Non-pigmented ciliary epithelial cell (primary cell): Measurements from ENCODE around the gene ACVR1C.
"Not testable (repeated sequence)": the region's sequence is repeated elsewhere in the genome, so short reads cannot be mapped to it uniquely, and the experiment has no call there.

Experiments used
- DNase-seq: peaks from one replicate; pipeline ENCODE4 v3.0.0-alpha.2; 2010; ENCODE audit warnings: low read depth

ACVR1C gene

GRCh38 chr2:157572725-157573124, 55.9 kb downstream of the ACVR1C start:
- no peak for DNase-seq

GRCh38 chr2:157566623-157567022, 62.0 kb downstream of the ACVR1C start:
- not testable (repeated sequence) for DNase-seq

DNA sequence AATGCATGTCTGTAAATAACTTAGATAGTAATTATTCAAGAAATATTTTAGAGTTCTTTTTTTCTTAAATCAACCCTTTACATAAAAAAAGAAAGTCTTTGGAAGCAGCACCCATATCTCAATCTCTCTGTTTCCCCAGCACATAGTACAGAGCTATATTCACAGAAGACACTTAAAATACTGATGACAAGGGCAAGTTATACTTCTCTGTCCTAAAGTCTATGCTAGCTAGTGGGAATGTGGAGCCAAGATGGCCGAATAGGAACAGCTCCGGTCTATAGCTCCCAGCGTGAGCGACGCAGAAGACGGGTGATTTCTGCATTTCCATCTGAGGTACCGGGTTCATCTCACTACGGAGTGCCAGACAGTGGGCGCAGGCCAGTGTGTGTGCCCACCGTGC, 62.6 kb downstream of the ACVR1C start:
- not testable (repeated sequence) for DNase-seq

DNA sequence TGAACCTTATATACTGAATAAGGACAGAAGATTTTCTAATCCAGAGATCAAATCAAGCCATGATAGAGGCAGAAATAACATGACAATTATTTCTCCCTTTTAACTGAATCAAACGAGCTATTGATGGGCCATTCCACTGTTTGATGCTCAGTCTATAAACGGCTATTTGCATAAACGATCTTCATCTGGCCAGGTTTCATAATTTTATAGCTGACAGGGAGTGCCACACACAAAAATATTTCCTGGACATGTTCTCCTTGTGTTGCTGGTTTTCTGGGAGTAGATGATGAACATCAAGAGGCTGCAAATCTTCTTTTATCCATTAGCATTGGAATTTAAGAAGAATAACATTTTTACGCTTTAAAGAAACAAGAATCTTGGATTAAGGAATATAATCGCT, 63.1 kb downstream of the ACVR1C start:
- no peak for DNase-seq

DNA sequence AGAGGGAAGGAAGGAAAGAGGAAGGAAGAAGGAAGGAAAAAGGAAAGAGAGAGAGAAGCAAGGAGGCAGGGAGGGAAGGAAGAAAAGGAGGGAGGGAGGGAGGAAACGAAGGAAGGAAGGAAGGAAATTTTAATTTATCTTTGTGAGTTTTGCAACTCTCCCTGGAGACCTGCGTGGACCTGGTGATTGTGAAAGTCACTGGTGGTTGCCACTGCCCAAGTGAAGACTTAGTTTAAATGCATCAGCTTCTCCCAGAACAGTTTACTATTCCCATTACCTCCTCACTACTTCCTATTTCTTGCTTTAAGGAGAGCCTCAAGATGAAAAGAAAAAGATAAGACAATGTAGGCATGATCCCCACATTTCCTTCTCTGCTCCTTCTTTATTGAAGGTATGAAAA, 68.8 kb downstream of the ACVR1C start:
- DNase-seq = no peak

DNA sequence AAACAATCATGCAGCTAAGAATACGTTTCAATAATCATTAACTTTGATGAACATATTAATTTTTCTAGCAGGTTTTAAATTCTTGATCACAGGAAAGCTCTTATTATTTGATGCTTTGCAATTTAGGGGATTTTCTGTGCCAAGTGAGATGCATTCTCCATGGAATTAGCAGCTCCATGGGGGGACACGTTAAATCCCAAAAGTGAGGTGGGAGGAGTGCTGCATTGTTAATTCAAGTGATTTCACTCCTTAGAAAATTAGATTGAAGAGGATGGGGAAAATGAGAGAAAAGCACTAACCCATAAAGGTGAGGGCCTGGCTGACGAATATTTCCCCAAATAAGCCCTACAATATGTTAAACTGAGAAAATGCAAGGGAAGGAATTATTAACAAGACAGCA, 69.2 kb downstream of the ACVR1C start:
- no peak for DNase-seq

DNA sequence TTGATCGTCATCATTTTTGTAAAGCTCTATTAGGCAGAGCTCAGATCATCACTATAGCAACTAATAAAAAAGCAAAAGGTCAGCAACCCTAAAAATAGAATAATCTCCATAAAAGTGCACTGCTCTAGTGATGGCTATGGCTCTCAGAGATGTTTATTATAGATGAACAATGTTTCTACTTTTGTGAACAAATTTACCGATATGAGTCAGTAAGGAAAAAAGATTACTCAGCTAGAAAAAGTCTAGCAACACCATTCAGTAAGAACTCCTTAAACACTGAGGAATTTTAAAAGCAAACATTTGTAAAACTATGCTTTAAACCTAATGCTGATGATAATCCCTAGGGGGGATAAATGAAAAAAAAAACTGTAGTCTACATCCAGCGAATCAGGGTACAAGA, 69.6 kb downstream of the ACVR1C start:
- no peak for DNase-seq

- no peak for DNase-seq
Measured at GRCh38 chr2:157557770-157558169, 70.9 kb downstream of the ACVR1C start.

GRCh38 chr2:157540102-157540501, 88.6 kb downstream of the ACVR1C start:
- DNase-seq = no peak

- no peak for DNase-seq
Measured at GRCh38 chr2:157538064-157538463, 90.6 kb downstream of the ACVR1C start.

DNA sequence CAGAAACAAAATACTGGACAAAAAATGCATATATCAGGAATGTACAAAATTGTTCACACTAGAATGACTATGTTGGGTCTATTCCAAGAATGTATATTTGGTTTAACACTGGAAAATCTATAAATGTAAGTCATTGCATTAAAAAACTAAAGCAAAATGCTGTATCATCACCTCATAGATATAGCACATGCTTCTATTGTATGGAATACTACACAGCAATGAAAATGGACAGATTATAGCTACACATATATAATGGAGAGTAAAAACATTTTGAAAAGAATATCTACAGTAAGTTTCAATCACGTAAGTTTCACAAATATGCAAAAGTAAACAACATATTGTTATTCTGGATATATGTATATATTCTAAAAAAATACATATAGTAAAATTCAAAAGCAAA, 91.8 kb downstream of the ACVR1C start:
- no peak for DNase-seq

- DNase-seq = no peak
Measured at GRCh38 chr2:157528963-157529751, 99.5 kb downstream of the ACVR1C start.

DNA sequence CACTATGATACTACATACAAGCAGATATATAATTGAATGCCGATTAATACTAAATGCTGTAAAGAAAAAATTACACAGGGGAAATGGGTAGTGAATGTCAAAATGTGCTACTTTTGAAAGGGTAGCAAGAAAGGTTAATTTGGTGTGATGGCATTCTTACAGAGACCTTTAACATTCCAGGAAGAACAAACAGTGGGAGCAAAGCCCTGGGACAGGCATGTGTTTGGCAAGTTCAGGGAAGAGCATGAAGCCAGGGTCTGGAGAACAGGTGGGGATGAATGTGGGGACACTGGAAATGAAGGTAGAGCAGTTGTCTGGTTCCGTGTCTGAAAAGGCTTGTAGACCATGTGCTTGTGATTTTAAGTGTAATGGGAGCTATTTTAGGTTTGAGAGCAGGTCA, 102.6 kb downstream of the ACVR1C start:
- no peak for DNase-seq

DNA sequence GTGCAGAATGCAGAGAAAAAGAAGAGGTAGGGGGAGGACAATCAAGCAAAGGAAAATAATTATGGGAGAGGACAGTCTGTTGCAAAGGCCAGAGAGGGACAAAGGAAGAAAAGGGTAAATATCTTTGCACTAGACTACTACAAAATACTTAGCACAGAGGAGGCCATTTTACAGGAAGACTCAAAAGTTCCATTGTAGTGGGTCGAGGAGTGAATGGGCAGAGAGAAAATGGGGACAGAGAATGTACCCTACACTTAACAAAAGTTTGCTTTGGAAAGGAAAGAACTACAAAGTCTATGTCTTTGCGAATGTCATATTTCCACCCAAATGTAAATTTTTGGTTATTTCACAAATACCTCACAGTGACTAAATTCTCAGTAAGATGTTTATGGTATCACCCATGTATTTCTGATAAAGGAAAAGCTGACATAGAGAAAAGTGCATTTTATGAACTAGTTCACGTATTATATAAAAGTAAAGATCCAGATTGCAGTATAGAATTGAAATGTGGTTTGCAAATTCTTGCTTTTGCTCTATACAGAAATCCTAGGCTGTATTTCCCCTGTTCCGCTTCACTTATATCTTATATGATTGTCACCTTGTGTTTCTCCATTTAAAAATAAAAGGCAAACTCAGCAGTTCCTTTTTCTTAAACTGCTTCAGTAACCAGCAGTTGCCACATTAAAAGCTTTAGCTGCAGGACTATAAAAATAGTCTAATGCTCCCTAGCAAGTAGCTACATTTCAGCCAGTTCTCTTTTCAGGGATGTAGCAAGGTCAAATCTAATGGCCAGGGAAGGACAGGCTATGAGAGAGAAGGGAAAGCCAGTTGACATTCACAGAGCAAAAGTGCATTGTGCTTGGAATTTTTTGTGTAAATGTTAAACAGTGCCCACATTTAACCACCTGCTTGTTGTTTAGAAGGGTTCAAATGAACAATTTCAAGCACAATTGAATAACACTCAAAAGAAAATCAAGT, 105.1 kb downstream of the ACVR1C start:
- DNase-seq = no peak

- DNase-seq = not testable (repeated sequence)
Measured at GRCh38 chr2:157514966-157515365, 113.7 kb downstream of the ACVR1C start.

DNA sequence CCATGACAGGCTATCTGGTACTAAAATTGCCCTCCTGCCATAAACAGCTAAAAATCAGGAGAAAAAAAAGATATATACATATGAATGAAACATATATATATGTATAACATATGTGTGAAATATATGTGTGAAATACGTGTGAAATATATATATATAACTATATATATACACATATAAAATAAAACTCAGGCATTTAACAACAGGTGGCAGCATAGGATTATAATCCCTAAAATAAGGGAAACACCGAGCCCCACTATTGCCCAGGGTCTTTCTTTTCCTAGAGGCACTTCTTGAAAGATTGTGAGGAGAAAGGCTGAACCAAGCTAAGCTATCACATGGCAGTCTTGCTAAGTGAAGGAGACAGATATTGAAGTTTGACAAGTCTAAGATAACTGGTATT, 118.9 kb downstream of the ACVR1C start:
- DNase-seq = no peak

GRCh38 chr2:157508676-157509075, 120.0 kb downstream of the ACVR1C start:
- DNase-seq = no peak

- no peak for DNase-seq
Measured at GRCh38 chr2:157506586-157506985, 122.1 kb downstream of the ACVR1C start.

GRCh38 chr2:157504623-157505022, 124.0 kb downstream of the ACVR1C start:
- DNase-seq = no peak

GRCh38 chr2:157501026-157501425, 127.6 kb downstream of the ACVR1C start:
- DNase-seq = no peak

DNA sequence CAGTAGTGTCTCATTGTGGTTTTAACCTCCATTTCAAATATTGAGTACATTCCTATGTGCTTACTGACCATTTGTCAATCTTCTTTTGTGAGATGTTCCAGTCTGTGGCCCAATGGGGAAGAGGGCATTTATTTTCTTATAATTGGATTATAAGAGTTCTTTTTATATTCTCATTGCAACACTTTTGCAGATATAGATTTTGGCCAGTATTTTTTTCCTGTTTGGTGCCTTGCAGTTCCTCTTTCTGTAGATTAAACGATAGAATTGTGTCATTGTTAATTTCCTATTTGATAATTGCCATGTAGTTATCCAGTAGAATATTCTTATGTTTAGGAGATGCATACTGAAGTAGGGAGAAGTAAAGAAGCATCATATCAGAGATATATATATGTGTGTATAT, 128.3 kb downstream of the ACVR1C start:
- no peak for DNase-seq

- DNase-seq = no peak
Measured at GRCh38 chr2:157498483-157498882, 130.2 kb downstream of the ACVR1C start.
